GM10847 (cell line): ENCODE measurements around the gene SCAF4.

Experiments used
- POLR2A ChIP-seq: IDR thresholded peaks from 2 replicates; pipeline ENCODE4 v1.6.1; 2011; ENCODE audit not compliant: insufficient read length; ENCODE audit errors: extremely low read depth

Gene SCAF4

DNA sequence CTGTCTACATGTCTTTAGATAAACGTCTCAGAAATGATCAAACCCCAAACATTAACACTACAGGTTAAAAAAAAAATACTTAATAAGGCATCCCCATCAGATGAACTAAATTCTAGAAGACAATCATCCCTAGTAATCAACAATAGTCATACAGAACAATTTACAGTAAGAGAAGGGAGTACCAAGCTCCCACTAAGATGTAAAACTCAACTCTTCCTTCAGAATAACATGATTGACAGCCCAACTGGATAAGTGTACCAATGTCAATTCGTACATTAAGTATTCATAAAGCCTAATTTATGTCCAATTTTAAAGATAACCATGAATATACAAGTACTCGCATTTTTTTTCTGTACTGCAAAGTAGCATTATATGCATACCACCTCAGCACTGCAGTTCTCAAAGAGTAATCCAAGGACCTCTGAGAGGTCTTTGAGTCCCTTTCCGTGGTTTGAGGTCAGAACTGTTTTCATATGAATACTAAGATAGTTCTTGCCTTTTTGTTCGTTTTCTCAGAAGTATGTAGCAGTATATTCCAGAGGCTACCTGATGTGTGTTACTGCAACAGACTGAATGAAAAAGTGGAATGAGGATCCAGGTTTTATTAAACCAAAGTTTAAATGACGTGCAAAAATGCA is 6.6 kb downstream of the SCAF4 start:
- TF ChIP-seq POLR2A = no peak

DNA sequence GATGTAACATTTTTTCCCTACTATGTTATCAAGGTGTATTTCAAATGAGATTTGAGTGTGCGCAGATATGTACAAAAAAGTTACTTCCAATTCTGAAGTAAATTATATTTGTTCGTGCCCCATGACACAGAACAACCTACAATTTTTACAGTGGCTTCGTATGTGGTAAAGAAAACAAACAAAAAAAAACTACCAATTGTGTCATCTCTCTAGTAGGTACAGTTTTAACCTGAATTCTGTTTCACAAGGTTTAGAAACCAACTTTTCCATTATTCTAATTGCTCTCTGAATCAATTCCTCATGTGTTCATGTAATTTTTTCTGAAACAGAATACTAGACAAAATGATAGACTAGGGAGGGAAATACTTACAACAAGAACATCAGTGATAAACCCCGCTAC is 7.4 kb downstream of the SCAF4 start:
- no peak for TF ChIP-seq POLR2A

DNA sequence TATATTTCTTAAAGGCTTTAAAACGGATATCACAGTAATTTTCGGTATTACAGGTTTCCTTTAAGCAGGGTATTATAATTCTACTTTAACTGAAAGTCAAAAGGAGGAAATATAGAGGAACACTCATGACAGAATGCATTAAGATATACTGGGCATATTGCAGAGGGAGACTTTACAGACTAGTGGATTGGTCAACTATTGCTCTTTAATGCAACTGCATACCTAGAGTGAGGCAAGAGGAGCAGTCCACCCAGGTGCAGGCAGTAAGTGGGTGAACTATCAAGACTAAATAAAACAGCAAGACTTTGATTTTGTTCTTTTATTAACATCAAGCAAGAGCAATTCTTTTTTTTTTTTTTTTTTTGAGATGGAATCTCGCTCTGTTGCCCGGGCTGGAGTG is 10.5 kb downstream of the SCAF4 start:
- TF ChIP-seq POLR2A = no peak

DNA sequence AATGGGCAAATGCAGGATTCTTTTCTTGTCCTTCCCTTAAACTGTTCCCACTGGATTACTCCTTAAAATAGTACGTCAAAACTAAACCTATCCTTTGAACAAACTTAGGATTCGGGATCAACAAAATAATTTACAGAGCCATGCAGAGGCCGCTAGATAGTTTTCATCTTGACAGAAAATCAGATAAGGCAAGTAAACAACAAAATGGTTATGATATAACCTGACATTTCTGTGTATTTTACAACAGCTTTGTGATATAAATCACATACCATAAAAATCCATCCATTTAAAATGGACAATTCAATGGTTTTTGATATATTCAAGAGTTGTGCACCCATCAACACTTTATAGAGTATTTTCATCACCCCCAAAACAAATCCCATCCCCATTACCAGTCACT is 11.2 kb downstream of the SCAF4 start:
- no peak for TF ChIP-seq POLR2A

DNA sequence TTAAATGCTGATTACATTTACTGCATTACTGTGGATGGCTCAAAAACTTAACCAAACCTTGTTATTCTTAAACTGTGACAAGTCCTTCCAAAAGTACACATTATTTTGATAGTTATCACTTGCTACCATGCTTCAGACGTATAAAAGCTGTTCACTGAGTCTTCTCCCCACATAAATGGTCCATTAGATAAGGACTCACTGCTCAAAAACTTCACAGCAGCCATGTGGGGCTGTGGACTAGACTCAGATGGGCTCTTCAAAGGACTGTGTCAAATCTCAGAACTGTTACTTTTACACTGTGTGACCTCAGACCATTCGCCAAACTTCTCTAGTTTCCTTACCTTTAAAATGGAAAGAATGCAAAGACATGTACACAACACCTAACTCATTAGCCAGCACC is 11.6 kb downstream of the SCAF4 start:
- TF ChIP-seq POLR2A = no peak

DNA sequence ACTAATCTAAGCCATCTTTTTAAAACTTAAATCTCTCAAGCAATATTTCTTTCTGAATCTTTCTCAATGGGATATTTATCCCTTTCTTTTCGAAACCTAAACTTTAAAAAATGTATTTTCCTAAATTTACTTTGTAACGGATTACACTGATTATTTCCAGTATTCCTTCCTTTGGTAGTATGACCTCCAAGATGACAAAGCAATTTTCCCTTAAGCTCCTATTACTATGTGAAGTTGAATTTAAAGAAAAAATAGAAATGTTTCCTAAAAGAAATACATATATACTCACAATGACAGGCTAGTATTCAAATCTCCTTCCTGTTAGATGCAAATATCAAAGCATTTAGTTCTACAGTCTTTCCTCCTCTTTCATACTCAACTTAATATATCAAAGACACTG is 15.8 kb downstream of the SCAF4 start:
- TF ChIP-seq POLR2A = no peak

DNA sequence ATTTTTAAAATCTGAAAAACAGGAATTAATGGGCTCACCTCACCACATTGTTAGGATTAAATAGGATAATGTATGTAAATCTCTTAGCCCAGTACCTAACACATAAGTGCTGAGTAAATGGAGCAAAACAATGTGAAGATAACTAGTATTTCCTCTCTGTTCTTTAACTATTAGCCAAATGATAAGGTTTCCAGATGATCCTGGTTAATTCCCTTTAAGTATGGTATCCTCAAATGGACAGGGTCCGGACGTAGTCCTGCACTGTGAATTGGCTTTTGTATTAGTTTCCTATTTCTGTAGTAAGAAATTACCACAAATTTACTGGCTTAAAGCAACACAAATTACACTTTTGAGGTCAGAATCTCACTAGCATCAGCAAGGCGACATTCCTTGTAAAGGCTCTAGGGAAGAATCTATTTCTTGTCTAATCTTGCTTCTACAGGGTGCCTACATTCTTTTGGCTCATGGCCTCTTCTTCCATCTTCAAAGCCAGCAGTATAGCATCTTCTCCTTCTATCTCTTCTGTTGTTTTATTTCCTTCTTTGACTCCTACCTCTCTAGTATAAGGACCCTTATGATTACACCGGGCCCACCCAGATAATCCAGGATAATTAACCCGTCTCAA is 17.1 kb downstream of the SCAF4 start:
- no peak for TF ChIP-seq POLR2A

DNA sequence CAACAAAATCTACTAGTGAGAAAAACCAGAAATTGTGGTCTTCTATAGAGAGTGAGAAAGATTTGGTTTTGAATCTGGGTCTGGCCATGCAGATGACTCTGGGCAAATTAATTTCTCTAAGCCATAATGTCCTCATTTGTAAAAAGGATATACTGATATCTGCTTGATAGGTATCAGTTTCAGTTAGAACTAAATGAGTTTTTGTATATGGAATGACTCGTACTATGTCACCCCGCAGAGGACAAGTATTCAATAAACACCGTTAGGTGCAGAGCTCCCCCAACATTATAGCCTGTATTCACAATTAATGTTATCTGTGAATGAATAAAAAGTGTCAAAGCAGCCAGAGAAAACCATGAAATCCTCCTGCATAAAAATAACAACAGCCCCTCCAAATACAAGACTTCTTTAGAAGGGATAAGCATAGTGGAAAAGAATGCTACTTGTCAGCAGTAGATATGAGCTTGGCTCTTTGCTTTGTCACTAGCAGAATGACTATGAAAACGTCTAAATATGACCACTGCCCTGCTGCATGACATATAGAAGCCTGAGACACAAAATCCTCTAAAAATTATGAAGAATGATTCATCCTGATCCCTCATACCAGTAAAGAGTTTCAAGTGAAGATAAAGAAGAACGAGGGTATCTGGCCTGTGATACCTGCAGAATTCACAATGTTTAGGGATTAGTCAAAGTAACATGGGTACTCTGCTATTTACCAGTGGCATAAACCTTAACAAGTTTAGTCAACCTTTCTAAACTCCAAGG is 17.8 kb downstream of the SCAF4 start:
- no peak for TF ChIP-seq POLR2A

DNA sequence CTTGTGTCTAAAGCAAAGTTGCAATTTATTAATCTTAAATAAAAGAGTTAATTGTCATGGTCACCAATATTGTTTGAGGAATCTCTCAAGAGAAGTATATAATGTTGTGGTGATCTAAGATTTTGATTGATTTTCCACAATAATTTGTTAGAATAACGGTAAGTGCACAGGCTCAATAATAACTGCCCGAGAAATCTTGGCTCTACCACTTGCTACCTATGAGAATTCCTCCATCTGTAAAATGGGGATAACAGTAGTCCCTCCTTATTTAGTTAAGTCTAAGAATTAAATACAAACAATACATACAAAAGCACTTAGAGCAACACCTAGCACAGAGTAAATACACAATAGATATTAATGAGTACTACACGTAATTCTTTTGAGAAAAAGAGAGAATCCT is 18.8 kb downstream of the SCAF4 start:
- TF ChIP-seq POLR2A = no peak

DNA sequence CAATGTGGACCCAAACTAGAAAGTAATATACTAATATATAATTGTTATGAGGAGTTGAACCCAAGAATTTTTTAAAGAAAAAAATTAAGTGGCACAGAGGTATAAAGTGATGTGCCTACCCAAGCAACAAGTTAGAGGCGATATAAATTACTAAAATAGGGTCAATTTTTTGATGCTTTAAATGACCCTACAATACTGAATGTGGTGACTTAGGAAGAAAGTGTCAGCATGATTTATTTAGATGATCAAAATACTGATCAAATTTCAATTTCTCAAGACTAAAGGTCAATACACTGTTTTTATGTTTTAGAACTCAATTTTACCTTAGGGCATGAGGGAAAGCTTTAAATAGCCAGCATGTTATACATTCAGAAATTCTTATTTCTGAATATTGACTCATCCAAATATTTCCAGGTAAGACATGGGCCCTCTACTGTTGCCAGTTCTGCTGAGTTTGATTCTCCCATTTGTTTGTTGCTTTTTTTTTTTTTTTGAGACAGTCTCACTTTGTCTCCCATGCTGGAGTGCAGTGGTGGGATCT is 20.1 kb downstream of the SCAF4 start:
- TF ChIP-seq POLR2A = no peak

DNA sequence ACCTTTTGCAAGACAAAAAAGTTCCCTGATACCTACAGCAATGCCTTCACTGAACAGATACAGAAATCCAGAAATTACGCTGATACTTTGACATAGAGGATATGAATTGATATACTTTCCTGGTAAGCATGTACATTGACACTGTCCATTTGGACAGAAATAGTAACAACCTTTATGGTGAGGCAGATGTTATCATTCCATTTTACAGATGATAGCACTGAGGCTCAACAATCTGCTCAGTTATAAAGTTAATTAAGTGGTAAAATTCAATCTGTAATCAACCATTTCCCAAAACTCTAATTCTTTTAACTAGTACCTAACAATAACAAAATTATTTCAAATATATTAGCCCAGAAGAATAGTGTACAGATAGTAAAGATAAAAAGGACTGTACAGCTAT is 20.6 kb downstream of the SCAF4 start:
- no peak for TF ChIP-seq POLR2A

DNA sequence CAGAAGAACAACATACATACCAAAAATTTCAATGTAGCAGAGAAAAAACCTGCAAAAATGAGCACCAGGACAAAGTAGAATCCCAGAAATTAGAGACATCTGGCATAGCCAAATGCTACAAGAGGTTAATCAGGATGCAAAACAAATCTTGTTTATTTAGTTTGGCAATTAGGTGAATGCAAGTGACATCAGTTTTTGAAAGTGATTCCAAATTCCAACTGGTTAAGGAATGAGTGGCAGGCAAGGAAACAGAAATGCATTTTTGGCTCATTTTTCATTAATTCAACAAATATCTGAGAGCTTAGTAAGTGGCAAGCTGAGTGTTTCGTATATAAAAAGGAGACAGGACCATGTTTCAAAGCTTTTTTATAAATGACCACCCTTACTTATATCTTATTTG is 21.3 kb downstream of the SCAF4 start:
- no peak for TF ChIP-seq POLR2A

DNA sequence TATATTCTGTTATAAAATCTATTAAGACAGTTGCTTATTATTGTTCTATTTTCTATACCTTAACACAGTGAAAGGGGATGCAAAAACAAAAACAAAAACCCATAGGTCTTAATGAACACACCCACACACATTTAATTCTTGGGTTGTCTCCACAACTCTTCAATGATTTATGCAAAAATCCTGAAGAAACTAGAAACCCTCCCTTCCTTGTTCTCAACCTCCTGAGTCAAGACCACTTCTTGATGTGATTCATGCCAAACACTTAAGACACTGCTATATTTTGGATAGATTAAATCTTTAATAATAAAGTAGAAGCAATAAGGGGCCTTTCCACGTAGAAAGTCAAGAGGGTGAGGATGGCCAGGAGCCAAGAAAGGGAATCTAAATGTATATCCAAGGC is 23.4 kb downstream of the SCAF4 start:
- TF ChIP-seq POLR2A = no peak

DNA sequence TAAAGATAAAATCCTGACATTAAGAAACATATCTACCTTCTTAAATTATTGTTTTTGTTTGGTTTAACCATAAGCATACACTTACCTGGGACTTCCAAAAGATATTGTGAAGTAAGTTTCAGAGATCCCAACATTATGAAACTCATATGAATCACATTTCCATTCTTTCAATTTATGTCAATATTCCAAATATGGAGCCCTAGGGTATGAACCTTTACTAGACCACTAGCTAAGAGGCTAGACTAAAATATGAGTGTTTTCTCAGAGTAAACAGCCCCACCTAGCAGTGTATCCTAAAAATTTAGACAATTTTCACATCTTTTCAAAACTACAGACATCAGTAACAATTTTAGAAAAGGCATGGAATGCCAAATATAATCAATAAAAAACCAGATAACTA is 24.4 kb downstream of the SCAF4 start:
- TF ChIP-seq POLR2A = no peak

DNA sequence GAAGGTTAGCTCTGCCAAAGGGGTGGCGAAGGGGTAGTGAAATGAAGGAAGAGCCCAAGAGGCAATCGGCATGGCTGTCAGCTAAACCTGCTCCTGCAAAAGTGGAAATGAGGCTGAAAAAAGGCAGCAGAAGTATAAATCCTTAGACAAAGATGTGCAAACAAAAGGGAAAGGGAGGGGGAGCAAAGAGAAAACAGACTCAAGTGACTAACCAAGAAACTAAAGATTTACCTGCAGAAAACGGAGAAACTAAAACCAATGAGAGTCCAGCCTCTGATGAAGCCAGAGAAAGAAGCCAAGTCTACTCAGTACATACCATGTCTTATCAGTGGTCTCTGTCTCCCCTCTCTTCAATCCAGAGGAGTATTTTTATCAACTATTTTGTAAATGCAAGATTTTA is 25.4 kb downstream of the SCAF4 start:
- TF ChIP-seq POLR2A = no peak

DNA sequence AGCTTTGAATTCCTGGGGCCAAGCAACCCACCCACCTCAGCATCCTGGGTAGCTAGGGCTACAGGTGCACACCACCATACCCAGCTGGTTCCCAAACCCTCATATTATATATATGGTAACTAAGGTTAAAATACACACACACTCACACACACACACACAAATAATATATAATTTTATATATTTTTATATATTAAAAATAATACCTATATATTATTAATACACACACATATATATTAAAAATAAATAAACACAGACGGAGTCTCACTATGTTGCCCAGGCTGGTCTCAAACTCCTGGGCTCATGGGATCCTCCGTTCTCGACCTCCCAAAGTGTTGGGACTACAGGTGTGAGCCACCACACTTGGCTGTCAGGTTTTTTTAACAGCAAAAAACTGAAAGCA is 31.9 kb downstream of the SCAF4 start:
- TF ChIP-seq POLR2A = no peak
